Testis (tissue), 2 donors: Measurements from ENCODE around the gene NAV3.

ENCODE experiments used
- CTCF ChIP-seq, 3 experiments: fragments of 450-650 bp in 2 of 3; fragments of 200-600 bp in 1 of 3; sonication (generic) in 1 of 3; IDR thresholded peaks; one replicate each; pipeline ENCODE4 v1.5.1; 2016 to 2019; ENCODE audit warnings: antibody characterized with exemption in 3 of 3, mild to moderate bottlenecking in 2 of 3, moderate library complexity in 1 of 3
- POLR2A ChIP-seq: fragments of 450-650 bp; IDR thresholded peaks from one replicate; pipeline ENCODE4 v1.6.1; 2017; ENCODE audit warnings: antibody characterized with exemption, mild to moderate bottlenecking, moderate library complexity

- TF ChIP-seq POLR2A = no peak
- no peak for TF ChIP-seq CTCF (IDR thresholded peaks at IDR 0.05)
Measured at GRCh38 chr12:78224154-78224553, 393.5 kb downstream of the NAV3 start.
